ENCODE results near the gene AUTS2.

DNA sequence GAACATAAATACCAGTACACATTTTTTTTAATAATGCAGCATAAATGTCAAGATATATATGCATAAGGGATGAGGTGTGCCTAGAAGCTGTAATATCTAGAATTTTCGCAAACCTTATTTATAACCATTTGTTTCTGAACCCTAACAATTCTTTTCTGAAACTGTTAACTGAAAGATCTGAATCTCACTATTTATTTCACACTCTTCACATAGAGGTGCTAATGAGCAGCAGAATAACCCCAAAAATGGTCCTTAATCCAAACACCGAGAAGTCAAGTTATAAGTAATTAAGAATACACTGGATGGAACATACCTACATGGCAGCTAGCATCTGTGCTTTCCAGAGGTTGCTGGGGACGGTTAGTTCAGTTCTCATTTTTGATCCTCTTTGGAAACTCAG, 742.0 kb downstream of the AUTS2 start:
- TF ChIP-seq POLR2A (IDR thresholded peaks at IDR 0.05): no peak
- TF ChIP-seq, protein P1, sequence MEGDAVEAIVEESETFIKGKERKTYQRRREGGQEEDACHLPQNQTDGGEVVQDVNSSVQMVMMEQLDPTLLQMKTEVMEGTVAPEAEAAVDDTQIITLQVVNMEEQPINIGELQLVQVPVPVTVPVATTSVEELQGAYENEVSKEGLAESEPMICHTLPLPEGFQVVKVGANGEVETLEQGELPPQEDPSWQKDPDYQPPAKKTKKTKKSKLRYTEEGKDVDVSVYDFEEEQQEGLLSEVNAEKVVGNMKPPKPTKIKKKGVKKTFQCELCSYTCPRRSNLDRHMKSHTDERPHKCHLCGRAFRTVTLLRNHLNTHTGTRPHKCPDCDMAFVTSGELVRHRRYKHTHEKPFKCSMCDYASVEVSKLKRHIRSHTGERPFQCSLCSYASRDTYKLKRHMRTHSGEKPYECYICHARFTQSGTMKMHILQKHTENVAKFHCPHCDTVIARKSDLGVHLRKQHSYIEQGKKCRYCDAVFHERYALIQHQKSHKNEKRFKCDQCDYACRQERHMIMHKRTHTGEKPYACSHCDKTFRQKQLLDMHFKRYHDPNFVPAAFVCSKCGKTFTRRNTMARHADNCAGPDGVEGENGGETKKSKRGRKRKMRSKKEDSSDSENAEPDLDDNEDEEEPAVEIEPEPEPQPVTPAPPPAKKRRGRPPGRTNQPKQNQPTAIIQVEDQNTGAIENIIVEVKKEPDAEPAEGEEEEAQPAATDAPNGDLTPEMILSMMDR (IDR thresholded peaks at IDR 0.05): no peak
